Endometrial microvascular endothelial cells (primary cell): Measurements from ENCODE around the gene ZNF10. TPM values are rescaled to one million over a fixed set of nuclear protein-coding genes. Genes with fewer than 3 reads are reported as not detected.

Experiments
- in situ Hi-C: cut with HindIII; loops from 2 replicates; pipeline ENCODE4 v1.10.0; 2017; ENCODE audit warnings: low sequenced_read_pairs, low pct_unique_long_range_greater_than_20kb; ENCODE audit errors: inconsistent ontology term
- total RNA-seq: library from RNA; depleted of rRNA; stranded (reverse); fragments of >200 nt; gene quantifications from one replicate; pipeline ENCODE4 v1.2.3, GENCODE V29; 2015; ENCODE audit errors: inconsistent ontology term

The ZNF10 gene
- total RNA-seq, 1 donor from 2014 or later, result 1.3 TPM

DNA sequence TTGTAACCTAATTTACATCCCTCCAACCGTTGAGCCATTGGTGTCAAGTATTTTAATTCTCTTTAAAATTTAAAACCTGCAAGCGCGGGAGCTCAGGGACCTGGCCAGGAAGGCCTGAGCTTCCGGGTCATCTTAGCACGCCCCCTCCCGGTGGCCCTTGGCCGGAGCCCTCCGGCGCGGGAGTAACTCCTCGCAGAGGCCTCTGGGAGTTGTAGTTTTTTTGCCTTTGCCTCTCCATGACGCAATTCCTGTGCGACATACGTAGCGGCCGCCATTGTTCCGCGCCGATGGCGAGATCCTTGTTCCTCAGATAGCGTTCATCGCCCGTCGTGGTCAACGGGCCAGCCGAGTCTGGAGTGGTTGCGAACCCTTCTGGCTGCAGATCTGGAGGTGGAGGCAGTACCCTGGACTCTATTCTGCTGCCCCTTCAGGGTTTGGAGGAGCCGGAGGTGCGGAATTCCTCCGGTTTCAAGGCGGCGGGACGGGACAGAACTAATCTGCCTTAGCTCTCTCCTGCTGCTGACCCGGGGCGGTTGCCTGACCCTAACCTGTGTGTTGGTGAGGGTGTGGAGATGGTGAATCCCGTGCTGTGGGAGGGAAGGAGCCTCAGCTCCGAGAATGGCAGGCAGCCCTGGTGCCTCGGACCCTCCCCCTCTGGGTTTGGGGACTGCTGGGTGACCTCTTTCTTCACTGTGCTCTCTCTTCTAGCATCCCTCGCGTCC, 51.0 kb downstream of the ZNF10 start, which contains the start of gene ZNF268:
Gene ZNF268, plus strand, starts transcription at position 258 of the 722 bp plus-strand sequence. CDS start 503 bp downstream, outside the sequence.
- in situ Hi-C loops, result no loop called here

DNA sequence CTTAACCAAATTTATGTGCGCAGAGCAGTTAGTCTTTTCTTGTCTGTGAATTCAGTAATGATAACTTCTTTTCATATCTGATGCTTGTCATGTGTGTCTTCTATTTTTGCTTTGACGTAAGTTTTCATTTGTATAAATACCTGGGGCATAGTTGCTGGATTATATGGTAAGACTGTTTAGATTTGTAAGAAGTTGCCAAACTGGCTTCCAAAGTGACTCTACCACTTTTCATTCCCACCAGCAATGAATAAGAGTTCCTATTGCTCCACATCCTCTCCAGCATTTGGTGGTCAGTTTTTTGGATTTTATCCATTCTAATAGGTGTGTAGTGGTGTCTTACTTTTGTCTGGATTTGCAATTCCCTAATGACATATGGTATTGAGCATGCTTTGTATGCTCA, 59.7 kb downstream of the ZNF10 start:
- in situ Hi-C loops, result no loop called here

GRCh38 chr12:133192847-133193246, 62.4 kb downstream of the ZNF10 start:
- in situ Hi-C loops, result no loop called here

- in situ Hi-C loops, result no loop called here
These were observed 71.5 kb downstream of the ZNF10 start for GRCh38 chr12:133201888-133202287.

DNA sequence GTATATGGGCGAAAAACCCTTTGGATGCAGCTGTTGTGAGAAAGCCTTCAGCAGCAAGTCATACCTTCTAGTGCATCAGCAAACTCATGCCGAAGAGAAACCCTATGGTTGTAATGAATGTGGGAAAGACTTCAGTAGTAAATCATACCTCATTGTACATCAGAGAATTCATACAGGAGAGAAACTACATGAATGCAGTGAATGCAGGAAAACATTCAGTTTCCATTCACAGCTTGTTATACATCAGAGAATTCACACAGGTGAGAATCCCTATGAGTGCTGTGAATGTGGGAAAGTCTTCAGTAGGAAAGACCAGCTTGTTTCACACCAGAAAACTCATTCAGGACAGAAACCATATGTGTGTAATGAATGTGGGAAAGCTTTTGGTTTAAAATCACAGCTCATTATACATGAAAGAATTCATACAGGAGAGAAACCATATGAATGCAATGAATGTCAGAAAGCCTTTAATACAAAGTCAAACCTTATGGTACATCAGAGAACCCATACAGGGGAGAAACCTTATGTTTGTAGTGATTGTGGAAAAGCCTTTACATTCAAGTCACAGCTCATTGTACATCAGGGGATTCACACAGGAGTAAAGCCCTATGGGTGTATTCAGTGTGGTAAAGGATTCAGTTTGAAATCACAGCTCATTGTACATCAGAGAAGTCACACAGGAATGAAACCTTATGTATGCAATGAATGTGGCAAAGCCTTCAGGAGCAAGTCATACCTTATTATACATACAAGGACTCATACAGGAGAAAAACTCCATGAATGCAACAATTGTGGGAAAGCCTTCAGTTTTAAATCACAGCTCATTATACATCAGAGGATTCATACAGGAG, 72.3 kb downstream of the ZNF10 start:
- in situ Hi-C loops, result no loop called here

- in situ Hi-C loops, result no loop called here
These were observed 73.2 kb downstream of the ZNF10 start for GRCh38 chr12:133203344-133204263.

- in situ Hi-C loops, result no loop called here
These were observed 73.8 kb downstream of the ZNF10 start for GRCh38 chr12:133204264-133204603.

DNA sequence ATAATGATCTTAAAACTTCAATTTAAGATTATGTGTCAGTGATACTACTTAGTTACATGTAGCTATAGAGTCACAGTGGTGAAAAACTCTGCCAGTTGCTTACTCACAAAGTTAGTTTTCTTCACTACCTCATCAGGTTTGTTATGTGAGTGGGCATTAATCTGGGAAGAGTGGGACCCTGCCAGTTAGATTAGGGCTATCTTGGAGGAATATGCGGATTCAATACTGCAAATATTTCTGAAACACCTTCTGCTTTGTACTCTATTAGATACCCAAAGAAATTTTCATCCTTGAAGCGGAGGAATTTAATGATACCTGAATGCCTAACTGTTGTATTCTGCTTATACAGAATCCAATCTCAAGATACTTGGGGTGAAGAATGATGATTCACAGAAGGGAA, 76.0 kb downstream of the ZNF10 start:
- in situ Hi-C loops, result no loop called here

Other genes with a start within 250 kb of the ZNF10 start
- 31.5 TPM for gene CHFR, start 243.0 kb upstream of the ZNF10 start, total RNA-seq
- gene ZNF605, start 174.3 kb upstream of the ZNF10 start, total RNA-seq, result 2.4 TPM
- 9.6 TPM for gene ZNF26, start 144.3 kb upstream of the ZNF10 start, total RNA-seq
- 11.2 TPM for gene ZNF84, start 93.1 kb upstream of the ZNF10 start, total RNA-seq
- gene ZNF140, start 49.7 kb upstream of the ZNF10 start, total RNA-seq, result 15.2 TPM
- gene ZNF891, start 353 bp upstream of the ZNF10 start, total RNA-seq, result 0.37 TPM
- gene ZNF268, start 50.9 kb downstream of the ZNF10 start, total RNA-seq, result 40.5 TPM
- gene ANHX, start 105.2 kb downstream of the ZNF10 start, total RNA-seq, result not detected